Measurements from ENCODE around the gene CC2D2B. TPM values are rescaled to one million over a fixed set of nuclear protein-coding genes. Genes with fewer than 3 reads are reported as not detected.

The CC2D2B gene
- total and polyA plus RNA-seq, 12 donors = 0.14 to 1.8 (median 0.79) TPM

DNA sequence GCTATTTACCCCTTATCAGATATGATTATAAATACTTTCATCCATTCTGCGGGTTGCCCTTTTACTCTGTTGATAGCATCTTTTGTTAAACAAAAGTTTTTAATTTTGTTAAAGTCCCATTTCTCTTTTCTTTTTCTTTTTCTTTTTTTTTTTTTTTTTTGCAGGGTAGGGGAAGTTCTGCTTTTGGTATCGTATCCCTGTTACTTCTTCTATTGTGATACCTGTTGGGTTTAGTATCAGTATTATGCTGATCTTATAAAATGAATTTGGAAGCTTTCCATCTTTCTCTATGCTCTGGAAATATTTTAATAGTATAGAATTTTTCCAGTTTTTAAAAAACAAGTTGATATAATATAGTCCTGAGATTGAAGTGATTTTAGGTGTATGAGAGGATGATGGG, 141.6 kb downstream of the CC2D2B start:
- TF ChIP-seq, protein P1, sequence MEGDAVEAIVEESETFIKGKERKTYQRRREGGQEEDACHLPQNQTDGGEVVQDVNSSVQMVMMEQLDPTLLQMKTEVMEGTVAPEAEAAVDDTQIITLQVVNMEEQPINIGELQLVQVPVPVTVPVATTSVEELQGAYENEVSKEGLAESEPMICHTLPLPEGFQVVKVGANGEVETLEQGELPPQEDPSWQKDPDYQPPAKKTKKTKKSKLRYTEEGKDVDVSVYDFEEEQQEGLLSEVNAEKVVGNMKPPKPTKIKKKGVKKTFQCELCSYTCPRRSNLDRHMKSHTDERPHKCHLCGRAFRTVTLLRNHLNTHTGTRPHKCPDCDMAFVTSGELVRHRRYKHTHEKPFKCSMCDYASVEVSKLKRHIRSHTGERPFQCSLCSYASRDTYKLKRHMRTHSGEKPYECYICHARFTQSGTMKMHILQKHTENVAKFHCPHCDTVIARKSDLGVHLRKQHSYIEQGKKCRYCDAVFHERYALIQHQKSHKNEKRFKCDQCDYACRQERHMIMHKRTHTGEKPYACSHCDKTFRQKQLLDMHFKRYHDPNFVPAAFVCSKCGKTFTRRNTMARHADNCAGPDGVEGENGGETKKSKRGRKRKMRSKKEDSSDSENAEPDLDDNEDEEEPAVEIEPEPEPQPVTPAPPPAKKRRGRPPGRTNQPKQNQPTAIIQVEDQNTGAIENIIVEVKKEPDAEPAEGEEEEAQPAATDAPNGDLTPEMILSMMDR (IDR thresholded peaks at IDR 0.05) = no peak
- intact Hi-C loops (cut with DNase I) = loop anchor here in 2 of 10 donors (10.0 kb wide), 2 partner anchors 85 to 355 kb away; partner anchors contain the start of genes TCTN3 (in 1 of the 2) and ZNF518A (in 1 of the 2)
- ATAC-seq (no peak), DNase-seq (no peak)
- Histone ChIP-seq H3K27me3 (no peaks in the 10 kb centered on the region), H3K4me3 (no peak overlapping the region), H3K4me1 (peaks cover 0 to 19% (median 14%) of the 10 kb centered on the region in 9 donors), H3K9me3 (no peaks in the 10 kb centered on the region), H3K27ac (no peak overlapping the region), H3K36me3 (peaks cover 0 to 64% (median 0%) of the 10 kb centered on the region in 9 donors)
- 86 to 94% methylated on average over 2 of the region's 2 CpGs for WGBS, 2 donors

DNA sequence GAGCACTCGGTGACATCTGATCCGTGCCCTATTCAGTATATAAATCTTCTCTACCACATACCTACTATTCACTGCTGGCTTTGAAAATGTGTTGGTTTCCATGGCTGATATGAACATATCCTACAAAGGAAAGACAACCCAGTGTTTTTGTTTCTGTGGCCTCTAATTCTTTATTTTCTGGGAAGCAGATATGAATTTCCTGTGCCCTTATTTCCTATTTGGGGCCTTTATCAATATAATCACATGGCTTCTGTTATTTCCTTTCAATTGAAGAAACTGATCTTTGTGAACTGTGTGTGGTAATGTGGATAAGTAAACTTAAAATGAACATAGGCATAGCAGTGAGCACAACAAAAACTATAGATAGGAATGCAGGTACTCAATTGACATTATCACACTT, 146.2 kb downstream of the CC2D2B start:
- H3K9me3 ChIP-seq = no peaks in the 10 kb centered on the region
- H3K27me3 ChIP-seq = no peaks in the 10 kb centered on the region
- no peak for ATAC-seq
- no peak overlapping the region for H3K27ac ChIP-seq
- intact Hi-C loops (cut with DNase I) = no loop called here
- DNase-seq = no peak
- H3K36me3 ChIP-seq = peaks cover 0 to 68% (median 16%) of the 10 kb centered on the region in 9 donors
- TF ChIP-seq, protein P1 (IDR thresholded peaks at IDR 0.05) = no peak
- no peak overlapping the region for H3K4me3 ChIP-seq
- WGBS, 2 donors = 89 to 90% methylated on average over 2 of the region's 2 CpGs
- H3K4me1 ChIP-seq = peaks cover 0 to 6% (median 0%) of the 10 kb centered on the region in 9 donors

DNA sequence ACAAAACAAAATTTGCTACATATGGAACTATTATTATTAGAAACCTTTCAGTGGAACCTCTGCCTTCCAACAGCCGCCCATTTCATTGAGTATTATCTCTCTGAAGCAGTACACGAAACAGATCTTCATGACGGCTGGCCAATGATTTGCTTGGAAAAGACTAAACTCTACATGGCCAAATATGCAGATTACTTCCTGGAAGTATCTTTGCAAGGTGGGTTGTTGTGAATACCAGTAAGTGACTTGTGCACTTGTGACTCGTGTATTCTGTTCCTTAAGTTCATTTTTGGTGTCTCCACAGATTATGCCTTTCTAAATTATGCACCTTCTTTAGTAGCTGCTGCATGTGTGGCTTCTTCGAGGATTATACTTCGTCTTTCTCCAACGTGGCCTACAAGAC, 149.0 kb downstream of the CC2D2B start:
- Histone ChIP-seq H3K27me3 (no peaks in the 10 kb centered on the region), H3K27ac (no peak overlapping the region), H3K4me3 (no peak overlapping the region), H3K9me3 (no peaks in the 10 kb centered on the region), H3K4me1 (peaks cover 0 to 6% (median 0%) of the 10 kb centered on the region in 9 donors), H3K36me3 (peaks cover 0 to 66% (median 16%) of the 10 kb centered on the region in 9 donors)
- ATAC-seq (no peak), DNase-seq (no peak)
- intact Hi-C loops (cut with DNase I) = no loop called here
- WGBS, 2 donors = 92 to 94% methylated on average over 7 of the region's 7 CpGs
- TF ChIP-seq, protein P1 (IDR thresholded peaks at IDR 0.05) = no peak

DNA sequence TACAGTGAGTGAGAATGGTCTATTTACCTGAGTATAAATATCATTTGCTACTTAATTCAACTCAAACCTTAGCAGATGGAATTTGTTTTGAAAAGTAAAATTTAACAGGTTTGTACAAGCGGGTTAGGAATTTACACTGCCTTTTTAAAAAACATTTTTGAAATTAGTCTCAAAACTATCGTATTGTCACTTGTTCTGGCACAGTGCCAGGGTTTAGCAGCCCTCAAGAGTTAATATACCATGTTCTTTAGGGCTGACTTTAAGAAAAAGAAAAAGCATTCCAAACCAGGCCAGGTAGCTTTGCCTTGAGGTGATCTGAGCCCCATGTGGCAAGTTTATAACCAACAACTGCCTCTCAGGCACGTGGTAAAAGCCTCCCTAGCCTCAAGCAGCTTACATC, 153.5 kb downstream of the CC2D2B start:
- Histone ChIP-seq H3K27ac (no peak overlapping the region), H3K27me3 (no peaks in the 10 kb centered on the region), H3K4me3 (no peak overlapping the region), H3K4me1 (no peaks in the 10 kb centered on the region), H3K36me3 (peaks cover 0 to 64% (median 16%) of the 10 kb centered on the region in 9 donors), H3K9me3 (no peaks in the 10 kb centered on the region)
- intact Hi-C loops (cut with DNase I) = no loop called here
- no peak for ATAC-seq
- WGBS, 2 donors = 93 to 94% methylated on average over 3 of the region's 3 CpGs
- no peak for DNase-seq
- TF ChIP-seq, protein P1 (IDR thresholded peaks at IDR 0.05) = no peak
